Fibroblast of the aortic adventitia (primary cell): ENCODE measurements around the gene ZFHX3. TPM values are rescaled to one million over a fixed set of nuclear protein-coding genes. Genes with fewer than 3 reads are reported as not detected.

ENCODE experiments used
- DNase-seq: peaks from one replicate; pipeline ENCODE4 v3.0.0-alpha.2; 2010; ENCODE audit warnings: low read depth
- H3K4me3 ChIP-seq: 2 replicates; pipeline ENCODE4 v1.5.1; 2011; ENCODE audit warnings: low read depth, mild to moderate bottlenecking, control low read depth, low read length, moderate library complexity
- total RNA-seq: library from RNA; depleted of rRNA; stranded (reverse); fragments of >200 nt; gene quantifications from 2 replicates; pipeline ENCODE4 v1.2.3, GENCODE V29; 2012; ENCODE audit warnings: low replicate concordance
- TF ChIP-seq, protein P1 (sequence below): IDR thresholded peaks from 2 replicates; pipeline ENCODE4 v1.5.1; 2011; ENCODE audit warnings: mild to moderate bottlenecking, low read length, control low read depth, inconsistent platforms; ENCODE audit not compliant: insufficient read depth

ZFHX3 gene
- total RNA-seq, 1 donor = 8.1 TPM

DNA sequence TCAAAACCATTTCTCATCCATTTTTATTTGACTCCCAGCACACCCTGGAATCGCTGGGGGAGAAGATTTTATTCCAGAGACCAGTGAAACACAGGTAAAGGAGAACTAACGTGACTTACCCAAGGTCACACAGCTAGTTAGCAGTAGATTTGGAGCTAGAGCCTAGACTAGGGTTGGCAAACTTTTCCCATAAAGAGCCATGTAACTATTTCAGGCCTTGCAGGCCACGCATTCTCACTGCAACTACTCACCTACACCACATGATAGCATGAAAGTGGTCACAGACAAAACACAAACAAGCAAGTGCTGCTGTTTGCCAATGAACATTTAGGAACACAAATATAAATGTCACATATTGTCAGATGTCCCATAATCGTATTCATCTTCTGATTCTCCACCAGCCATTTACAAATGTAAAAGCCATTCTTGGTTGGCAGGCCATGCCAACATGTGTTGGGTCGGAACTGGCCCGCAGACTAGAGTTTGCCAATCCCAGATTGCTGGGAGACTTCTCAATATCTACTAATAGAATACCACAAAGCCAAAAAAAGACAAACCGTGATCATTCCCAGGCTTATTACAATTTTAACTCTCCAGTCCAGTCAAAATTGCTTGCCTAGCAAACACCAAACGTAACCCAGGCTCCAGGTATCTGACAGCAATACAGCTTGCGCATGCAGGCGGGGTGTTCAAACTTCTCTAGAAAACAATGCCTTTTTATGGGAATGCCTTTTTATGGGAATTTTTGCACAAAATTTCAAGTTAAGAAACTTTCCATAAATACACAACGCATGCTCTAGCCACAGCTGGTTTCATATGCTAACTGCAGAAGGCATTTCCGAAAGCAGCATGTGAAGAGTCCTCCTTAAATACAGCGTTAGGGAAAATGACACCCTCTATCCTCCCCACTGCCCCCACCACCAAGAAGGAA is 20.9 kb downstream of the ZFHX3 start:
- TF ChIP-seq, protein P1, sequence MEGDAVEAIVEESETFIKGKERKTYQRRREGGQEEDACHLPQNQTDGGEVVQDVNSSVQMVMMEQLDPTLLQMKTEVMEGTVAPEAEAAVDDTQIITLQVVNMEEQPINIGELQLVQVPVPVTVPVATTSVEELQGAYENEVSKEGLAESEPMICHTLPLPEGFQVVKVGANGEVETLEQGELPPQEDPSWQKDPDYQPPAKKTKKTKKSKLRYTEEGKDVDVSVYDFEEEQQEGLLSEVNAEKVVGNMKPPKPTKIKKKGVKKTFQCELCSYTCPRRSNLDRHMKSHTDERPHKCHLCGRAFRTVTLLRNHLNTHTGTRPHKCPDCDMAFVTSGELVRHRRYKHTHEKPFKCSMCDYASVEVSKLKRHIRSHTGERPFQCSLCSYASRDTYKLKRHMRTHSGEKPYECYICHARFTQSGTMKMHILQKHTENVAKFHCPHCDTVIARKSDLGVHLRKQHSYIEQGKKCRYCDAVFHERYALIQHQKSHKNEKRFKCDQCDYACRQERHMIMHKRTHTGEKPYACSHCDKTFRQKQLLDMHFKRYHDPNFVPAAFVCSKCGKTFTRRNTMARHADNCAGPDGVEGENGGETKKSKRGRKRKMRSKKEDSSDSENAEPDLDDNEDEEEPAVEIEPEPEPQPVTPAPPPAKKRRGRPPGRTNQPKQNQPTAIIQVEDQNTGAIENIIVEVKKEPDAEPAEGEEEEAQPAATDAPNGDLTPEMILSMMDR = no peak
- DNase-seq = no peak
- no peak overlapping the region for H3K4me3 ChIP-seq

DNA sequence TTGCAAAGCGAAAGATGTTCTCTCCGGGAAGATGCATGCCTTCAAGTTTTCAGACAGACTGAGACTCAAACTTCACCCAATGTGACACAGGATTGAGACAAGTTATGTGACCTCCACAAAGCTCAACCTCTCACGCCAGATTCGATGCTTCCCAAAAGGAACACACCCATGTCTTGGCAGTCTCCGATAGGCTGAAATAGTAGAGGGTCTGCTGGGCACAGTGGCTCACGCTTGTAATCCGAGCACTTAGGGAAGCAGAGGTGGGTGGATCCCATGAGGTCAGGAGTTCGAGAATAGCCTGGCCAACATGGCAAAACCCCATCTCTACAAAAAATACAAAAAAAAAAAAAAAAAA is 22.1 kb downstream of the ZFHX3 start:
- H3K4me3 ChIP-seq = peak overlapping the region; percentile 17
- no peak for DNase-seq
- TF ChIP-seq, protein P1 = no peak

DNA sequence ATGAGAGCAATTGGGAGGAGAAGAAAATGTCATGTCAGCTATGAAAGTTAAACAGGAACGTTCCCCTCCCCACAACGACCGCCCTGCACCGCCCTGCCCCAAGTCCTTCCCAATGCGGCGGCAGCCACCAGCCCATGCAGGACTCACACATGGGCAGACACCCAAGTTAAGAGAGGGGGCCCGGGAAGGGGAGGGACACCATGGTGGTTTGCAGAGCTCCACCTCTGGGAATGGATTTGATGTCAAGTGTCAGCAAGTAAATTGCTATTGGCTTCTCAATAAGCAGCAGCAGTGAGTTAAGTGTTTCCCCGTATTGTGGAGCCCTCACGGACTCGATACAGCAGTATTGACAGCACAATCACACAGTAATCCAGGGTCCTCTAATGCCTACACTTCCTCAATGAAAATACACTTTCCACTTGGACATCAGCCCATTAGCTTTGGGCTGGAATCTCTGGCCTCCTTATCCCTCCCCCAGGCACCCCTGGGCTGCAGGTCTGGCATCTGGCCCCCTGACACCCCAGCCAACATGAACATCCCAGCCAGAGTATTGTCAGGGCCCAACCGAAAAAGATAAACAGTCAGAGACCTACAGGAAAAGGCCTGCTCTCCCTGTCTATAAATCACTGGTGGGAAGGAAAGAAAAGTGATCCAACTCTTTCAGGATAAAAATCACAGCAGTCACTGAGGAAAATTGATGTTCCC is 22.6 kb downstream of the ZFHX3 start:
- peak; percentile 77 for DNase-seq
- no peak overlapping the region for H3K4me3 ChIP-seq
- TF ChIP-seq, protein P1 = no peak

DNA sequence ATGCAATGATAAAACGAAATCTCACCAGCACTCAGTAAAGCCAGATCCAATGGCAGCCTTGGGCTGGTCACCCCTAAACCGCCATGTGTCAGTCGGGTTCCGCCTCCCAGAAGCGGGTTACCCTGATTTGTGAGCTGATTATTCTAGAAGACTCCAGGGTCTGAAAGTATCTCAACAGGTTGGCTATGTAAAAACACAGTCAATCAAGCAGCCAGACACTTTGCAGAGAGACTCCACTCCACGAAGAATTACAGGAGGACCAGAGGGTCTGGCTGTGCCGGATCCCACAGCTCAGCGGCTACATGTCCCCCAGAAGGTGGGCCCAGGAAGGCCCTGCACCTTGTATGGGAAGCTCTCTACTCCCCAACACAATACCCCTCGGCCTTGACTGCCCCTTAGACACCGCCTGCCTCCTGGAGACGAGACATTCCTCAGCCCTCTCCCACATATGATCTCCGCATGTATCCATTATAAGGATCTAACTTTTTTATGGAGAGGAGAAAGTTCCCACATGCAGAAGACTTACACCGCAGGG is 23.3 kb downstream of the ZFHX3 start:
- TF ChIP-seq, protein P1 = no peak
- H3K4me3 ChIP-seq = no peak overlapping the region
- DNase-seq = no peak

DNA sequence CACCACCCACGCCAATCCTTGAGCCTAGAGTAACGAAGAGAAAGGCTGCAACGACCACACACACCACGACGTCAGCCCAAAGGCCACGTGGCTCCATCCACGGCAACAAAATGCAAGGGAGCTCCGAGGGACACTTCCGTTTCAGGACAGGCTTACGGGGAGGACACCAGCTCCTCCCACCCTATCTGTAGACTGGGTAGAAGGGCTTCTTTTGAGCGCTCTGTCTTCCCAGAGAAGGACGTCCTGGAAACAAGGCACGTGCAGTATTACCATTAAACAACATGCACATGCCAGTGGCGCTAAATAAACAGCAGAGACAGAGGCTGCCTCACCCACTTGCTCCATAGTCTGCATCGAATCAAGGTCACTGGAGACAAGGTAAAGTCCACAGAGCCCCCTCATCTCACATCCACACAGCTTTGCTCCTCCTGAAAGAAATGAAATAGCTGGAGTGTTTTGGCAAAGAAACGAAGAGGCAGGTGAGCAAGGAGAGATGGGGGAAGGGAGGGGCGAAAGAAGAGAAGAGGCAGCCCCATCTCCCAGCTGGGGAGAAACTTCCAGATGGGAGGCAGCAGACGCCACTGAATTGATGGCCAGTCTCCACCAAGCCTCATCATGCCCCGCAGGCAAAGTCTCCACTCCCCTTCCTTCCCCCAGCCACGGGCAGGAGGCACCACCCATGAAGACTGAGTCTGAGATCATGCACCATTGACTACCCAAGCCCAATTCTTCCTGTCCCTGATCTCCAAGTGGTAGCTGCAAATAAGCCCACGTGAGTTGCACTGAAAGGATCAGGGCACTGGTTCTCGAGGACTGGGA is 24.0 kb downstream of the ZFHX3 start:
- TF ChIP-seq, protein P1 = no peak
- no peak for DNase-seq

DNA sequence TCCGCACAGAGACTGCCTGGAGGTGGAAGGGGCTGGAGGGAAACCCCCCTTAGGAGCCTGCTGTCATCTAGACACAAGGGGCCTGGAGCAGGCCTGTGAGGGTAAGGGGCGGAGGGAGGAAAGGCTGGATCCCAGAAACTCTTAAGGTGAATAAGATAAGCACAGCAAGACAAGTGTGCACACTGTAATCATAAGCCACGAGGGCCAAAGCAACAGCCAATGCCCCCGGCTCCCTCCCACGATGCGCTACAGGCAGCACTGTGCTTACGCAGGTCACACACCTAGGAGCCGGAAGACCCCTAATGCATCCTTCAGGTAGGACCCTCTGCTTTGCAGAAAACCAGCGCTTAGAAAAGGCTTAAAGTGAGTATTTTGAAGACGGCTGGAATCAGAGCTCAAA is 24.6 kb downstream of the ZFHX3 start:
- DNase-seq = no peak
- H3K4me3 ChIP-seq = no peak overlapping the region
- TF ChIP-seq, protein P1 = no peak

More for the DNA sequence above, 24.0 kb downstream of the ZFHX3 start:
- no peak overlapping the region for H3K4me3 ChIP-seq
